ENCODE measurements around the gene DSCAM.

Gene DSCAM

GRCh38 chr21:40603774-40604173, 243.2 kb downstream of the DSCAM start:
- no peak for DNase-seq
- in situ Hi-C loops (cut with HindIII; ENCODE audit: low pct_ligation_motif_present, low pct_unique_long_range_greater_than_20kb, low sequenced_read_pairs), result no loop called here

- in situ Hi-C loops (cut with HindIII; ENCODE audit: low pct_ligation_motif_present, low pct_unique_long_range_greater_than_20kb, low sequenced_read_pairs), result no loop called here
- no peak for DNase-seq
Observed at GRCh38 chr21:40602080-40602479, 244.9 kb downstream of the DSCAM start.

GRCh38 chr21:40595806-40596205, 251.2 kb downstream of the DSCAM start:
- in situ Hi-C loops (cut with HindIII; ENCODE audit: low pct_ligation_motif_present, low pct_unique_long_range_greater_than_20kb, low sequenced_read_pairs), result no loop called here
- no peak for DNase-seq

- no peak for DNase-seq
- in situ Hi-C loops (cut with HindIII; ENCODE audit: low pct_ligation_motif_present, low pct_unique_long_range_greater_than_20kb, low sequenced_read_pairs), result no loop called here
Observed at GRCh38 chr21:40587736-40588346, 259.1 kb downstream of the DSCAM start.

- in situ Hi-C loops (cut with HindIII; ENCODE audit: low pct_ligation_motif_present, low pct_unique_long_range_greater_than_20kb, low sequenced_read_pairs), result no loop called here
- DNase-seq, result no peak
Observed at GRCh38 chr21:40586575-40586974, 260.4 kb downstream of the DSCAM start.

- in situ Hi-C loops (cut with HindIII; ENCODE audit: low pct_ligation_motif_present, low pct_unique_long_range_greater_than_20kb, low sequenced_read_pairs), result no loop called here
- DNase-seq, result no peak
Observed at GRCh38 chr21:40577285-40578043, 269.5 kb downstream of the DSCAM start.

GRCh38 chr21:40575976-40576375, 271.0 kb downstream of the DSCAM start:
- in situ Hi-C loops (cut with HindIII; ENCODE audit: low pct_ligation_motif_present, low pct_unique_long_range_greater_than_20kb, low sequenced_read_pairs), result no loop called here
- no peak for DNase-seq

GRCh38 chr21:40569357-40569756, 277.6 kb downstream of the DSCAM start:
- no peak for DNase-seq
- in situ Hi-C loops (cut with HindIII; ENCODE audit: low pct_ligation_motif_present, low pct_unique_long_range_greater_than_20kb, low sequenced_read_pairs), result no loop called here

- in situ Hi-C loops (cut with HindIII; ENCODE audit: low pct_ligation_motif_present, low pct_unique_long_range_greater_than_20kb, low sequenced_read_pairs), result no loop called here
- DNase-seq, result no peak
Observed at GRCh38 chr21:40568807-40569206, 278.2 kb downstream of the DSCAM start.

GRCh38 chr21:40567501-40567900, 279.5 kb downstream of the DSCAM start:
- in situ Hi-C loops (cut with HindIII; ENCODE audit: low pct_ligation_motif_present, low pct_unique_long_range_greater_than_20kb, low sequenced_read_pairs), result no loop called here
- DNase-seq, result no peak

GRCh38 chr21:40566486-40566885, 280.5 kb downstream of the DSCAM start:
- in situ Hi-C loops (cut with HindIII; ENCODE audit: low pct_ligation_motif_present, low pct_unique_long_range_greater_than_20kb, low sequenced_read_pairs), result no loop called here
- no peak for DNase-seq

GRCh38 chr21:40564318-40564717, 282.6 kb downstream of the DSCAM start:
- DNase-seq, result no peak
- in situ Hi-C loops (cut with HindIII; ENCODE audit: low pct_ligation_motif_present, low pct_unique_long_range_greater_than_20kb, low sequenced_read_pairs), result no loop called here

- no peak for DNase-seq
- in situ Hi-C loops (cut with HindIII; ENCODE audit: low pct_ligation_motif_present, low pct_unique_long_range_greater_than_20kb, low sequenced_read_pairs), result no loop called here
Observed at GRCh38 chr21:40563900-40564299, 283.1 kb downstream of the DSCAM start.

- DNase-seq, result no peak
- in situ Hi-C loops (cut with HindIII; ENCODE audit: low pct_ligation_motif_present, low pct_unique_long_range_greater_than_20kb, low sequenced_read_pairs), result no loop called here
Observed at GRCh38 chr21:40562242-40563002, 284.5 kb downstream of the DSCAM start.

GRCh38 chr21:40556442-40556968, 290.5 kb downstream of the DSCAM start:
- DNase-seq, result no peak
- in situ Hi-C loops (cut with HindIII; ENCODE audit: low pct_ligation_motif_present, low pct_unique_long_range_greater_than_20kb, low sequenced_read_pairs), result no loop called here

GRCh38 chr21:40555021-40555528, 291.9 kb downstream of the DSCAM start:
- DNase-seq, result no peak
- in situ Hi-C loops (cut with HindIII; ENCODE audit: low pct_ligation_motif_present, low pct_unique_long_range_greater_than_20kb, low sequenced_read_pairs), result no loop called here

GRCh38 chr21:40553781-40554180, 293.2 kb downstream of the DSCAM start:
- in situ Hi-C loops (cut with HindIII; ENCODE audit: low pct_ligation_motif_present, low pct_unique_long_range_greater_than_20kb, low sequenced_read_pairs), result no loop called here
- no peak for DNase-seq

GRCh38 chr21:40547906-40548513, 298.9 kb downstream of the DSCAM start:
- in situ Hi-C loops (cut with HindIII; ENCODE audit: low pct_ligation_motif_present, low pct_unique_long_range_greater_than_20kb, low sequenced_read_pairs), result no loop called here

GRCh38 chr21:40546647-40547046, 300.3 kb downstream of the DSCAM start:
- no peak for DNase-seq
- in situ Hi-C loops (cut with HindIII; ENCODE audit: low pct_ligation_motif_present, low pct_unique_long_range_greater_than_20kb, low sequenced_read_pairs), result no loop called here

More at GRCh38 chr21:40547906-40548513, 298.9 kb downstream of the DSCAM start:
- no peak for DNase-seq
